HG02938 (cell line): ENCODE data around the gene R3HDML.

ENCODE experiments used
- ATAC-seq: cut with Tn5 transposase; IDR thresholded peaks from one replicate; pipeline ENCODE4 v1.9.1; 2021; ENCODE audit warnings: mild to moderate bottlenecking, moderate library complexity; ENCODE audit not compliant: unreplicated experiment

Gene R3HDML

DNA sequence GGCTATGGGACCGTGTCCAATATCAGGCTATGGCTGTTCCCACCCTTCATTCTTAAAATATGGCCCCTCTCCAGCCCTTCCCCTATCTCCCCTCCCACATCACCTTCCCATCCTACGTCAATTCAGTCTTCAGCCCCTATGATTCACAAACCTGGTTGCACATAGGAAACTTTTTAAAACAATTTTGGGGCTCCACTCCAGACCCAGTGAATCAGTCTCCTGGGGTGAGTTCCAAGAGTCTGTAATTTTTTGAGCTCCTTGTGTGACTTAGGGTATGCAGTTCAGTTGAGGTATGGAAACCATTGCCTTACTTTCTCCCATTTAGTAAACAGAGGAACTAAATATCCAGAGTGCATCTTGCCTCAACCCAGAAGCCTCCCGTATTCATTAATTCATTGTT, 24.2 kb downstream of the R3HDML start:
- ATAC-seq = no peak

DNA sequence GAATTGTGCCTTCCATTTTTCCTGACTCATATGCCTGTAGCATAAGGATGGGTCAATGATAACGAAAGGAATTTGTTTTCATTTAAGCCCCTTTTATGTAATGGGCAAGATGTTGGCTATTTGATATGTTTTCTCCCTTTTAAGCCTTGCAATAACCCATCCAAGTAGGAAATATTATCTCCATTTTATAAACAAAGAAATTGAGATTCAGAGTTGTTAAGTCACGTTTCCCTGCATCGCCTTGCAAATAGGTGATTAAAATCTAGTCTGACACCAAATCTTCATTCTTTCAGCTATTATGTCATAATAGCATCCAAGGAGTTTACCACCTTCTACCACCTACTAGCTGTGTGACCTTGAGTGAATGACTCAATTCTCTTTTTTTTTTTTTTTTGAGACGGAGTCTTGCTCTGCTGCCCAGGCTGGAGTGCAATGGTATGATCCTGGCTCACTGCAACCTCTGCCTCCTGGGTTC, 25.7 kb downstream of the R3HDML start:
- ATAC-seq = no peak

DNA sequence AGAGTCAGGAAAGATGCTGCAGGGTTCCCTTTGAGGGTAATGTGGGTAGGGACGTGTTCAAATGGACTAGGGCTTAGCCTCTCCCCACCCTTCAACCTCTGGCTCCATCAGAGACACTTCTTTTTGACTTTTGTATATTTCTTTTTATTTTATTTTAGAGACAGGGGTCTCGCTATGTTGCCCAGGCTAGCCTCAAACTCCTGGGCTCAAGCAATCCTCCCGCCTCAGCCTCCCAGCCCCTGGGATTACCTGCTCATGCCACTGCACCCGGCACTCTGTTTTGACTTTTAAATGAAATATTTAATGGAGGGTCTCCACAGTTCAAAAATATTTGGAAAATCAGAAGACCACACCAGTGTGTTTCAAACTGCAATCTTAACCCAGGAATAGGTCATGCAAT, 27.2 kb downstream of the R3HDML start:
- no peak for ATAC-seq

DNA sequence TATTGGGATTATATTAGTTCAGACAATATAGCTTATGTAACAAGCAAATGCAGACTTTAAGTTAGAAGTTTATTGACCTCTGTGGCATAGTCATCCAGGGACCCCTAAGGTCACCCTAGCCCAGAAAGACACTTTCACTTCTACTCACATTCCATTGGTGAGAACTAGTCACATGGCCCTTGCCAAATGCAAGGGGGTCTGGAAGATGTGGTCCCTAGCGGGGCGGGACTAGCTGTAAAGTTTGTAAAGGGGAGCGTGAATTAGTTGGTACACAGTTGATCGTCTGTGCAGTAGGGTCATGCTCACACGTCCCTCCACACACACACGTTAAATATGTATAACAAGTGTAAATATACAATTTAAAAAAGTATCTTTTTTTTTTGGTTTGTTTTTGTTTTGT, 27.9 kb downstream of the R3HDML start:
- no peak for ATAC-seq

DNA sequence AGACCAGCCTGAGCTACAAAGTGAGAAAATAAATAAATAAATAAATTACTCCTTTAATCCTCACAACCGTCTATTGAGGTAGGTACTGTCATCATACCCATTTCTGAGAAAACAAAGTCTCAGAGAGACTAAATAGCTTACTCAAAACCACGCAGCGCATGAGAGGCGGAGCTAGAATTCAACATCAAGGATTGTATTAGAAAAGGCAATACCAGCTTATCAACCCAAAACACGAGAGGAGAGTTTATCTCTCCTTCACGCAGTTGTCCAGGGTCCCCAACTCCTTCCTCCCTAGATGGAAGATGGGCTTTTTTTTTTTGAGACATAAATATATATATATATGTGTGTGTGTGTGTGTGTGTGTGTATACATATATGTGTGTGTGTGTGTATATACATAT, 30.9 kb downstream of the R3HDML start:
- ATAC-seq = no peak

DNA sequence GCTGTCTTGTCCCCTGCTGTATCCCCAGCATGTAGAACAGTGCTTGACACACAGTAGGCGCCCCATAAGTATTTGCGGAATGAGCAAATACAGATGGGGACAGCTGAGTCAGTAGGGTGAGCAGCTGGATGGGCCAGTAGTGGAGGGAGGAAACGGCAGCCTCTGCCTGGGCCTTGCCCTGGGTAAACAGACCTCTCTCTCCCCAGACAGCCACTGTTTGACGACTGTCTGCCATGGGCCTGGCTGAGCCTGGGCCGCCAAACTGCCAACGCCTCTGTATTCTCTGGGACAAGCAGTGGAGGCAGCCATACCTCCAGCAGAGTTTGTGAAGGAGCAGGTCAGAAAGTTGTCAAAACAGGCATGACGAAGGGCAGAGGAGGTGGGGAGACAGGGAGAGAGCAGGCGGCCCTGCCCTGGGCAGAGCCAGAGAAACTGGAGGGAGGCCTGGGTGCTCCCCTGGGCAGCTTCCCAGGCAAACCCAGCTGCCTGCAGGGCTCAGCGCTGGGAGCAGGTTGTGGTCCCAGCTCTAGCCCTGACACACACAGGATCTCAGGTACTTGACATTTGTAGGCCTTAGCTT, 33.9 kb downstream of the R3HDML start:
- ATAC-seq = no peak

DNA sequence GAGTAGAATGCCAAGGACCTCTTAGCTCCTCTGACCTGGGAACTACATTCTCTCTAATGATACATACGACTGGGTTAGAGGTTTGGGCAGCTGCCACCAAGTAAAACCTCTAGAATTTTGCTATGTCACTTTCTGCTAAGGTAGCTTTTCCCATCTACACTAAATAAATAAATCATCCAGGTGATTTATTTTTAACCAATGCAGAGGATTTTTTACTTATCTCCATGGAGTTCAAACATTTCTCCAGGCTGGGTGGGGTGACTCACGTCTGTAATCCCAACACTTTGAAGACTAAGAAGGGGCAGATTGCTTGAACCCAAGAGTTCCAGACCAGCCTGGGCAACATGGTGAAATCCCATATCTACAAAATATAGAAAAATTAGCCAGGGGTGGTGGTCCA, 45.8 kb downstream of the R3HDML start:
- ATAC-seq = no peak

DNA sequence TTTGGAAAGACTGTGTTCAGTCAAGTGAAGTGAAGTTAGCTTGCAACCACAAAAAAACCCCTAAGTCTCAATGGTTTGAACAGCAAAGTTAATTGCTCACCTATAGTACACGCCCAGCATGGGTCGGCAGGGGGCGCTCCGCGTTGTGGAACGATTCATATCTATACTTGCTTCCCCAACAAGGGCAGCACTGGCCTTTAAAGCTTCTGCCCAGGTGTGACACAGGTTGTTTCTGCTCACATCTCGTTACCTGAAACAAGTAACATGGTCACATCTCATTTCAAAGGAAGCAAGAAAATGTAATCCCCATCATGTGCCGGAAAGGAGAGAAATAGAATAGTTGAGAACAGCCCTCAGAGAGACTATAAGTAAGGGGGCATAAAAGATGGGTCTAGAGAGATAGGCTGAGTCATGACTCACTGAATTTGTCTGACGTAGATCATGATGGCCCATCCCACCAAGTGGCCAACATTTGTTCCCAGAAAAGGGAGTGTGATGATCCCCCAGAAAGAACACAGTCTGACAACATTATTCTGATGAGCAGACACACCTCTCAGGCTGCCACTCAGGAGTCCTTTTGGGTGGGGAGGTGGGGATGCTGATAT, 47.7 kb downstream of the R3HDML start:
- peak; percentile 64 for ATAC-seq

DNA sequence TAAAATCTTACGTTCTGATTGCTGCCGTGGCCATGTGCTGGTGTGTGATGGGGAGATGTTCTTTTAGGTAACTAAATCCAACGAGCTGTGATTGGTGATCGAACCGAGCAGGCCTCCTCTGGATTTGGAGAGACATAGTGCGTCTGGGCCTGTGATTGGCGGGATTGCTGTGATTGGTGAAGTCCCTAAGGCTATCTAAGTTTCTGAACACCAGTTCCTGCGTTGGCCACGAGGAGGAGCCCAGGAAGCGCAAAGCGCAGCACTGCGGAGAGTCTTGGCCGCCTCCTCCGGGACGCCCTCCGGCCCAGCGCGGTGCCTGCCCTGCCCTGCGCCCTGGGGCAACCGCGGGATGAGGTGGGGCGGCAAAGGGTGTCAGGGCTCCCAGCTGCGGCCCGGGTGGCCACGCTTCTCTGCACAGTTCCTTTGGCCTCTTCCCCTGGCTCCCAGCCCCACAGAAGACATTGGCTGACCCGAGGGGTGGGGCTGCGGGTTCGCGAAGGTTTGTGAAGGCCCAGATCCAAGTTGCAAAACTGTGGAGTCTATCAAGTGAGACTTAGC, 51.7 kb downstream of the R3HDML start:
- ATAC-seq = no peak

DNA sequence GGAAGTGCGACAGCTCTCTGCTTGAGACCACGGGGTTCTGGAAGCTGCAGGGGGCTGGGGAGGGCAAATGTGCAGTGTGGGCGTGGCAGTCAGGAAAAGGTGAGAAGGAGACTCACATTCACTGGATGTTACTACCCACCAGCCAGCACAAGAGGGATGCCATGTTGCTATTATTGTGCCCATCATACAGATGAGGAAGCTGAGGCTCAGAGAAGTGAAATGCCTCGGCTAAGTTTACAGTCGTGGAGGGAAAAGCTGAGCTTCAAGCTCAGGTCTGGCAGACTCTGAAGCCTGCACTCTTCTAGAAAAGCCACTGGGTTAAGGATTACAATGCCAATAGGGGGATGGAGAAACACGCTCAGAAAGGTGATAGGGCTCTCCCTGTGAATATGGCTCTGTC, 53.0 kb downstream of the R3HDML start:
- ATAC-seq = no peak

DNA sequence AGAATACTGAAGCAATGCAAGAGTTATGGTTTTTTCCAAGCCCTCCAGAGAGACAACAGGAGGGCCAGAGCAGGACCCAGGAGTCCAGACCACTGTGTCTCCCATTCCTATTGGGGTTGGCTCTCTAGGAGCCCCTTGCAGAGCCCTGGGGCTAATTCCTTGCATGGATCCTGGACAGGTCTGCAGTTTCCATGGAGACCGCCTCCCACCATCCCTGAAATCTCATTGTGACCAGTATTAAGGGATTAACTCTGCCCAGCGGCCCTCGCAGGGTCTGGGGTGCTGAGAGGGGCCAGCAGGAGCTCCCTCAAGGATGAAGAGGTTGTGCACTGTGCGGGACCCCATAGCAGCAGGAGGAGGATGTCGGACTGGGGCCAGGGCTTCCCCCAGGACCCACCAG, 53.4 kb downstream of the R3HDML start:
- no peak for ATAC-seq

DNA sequence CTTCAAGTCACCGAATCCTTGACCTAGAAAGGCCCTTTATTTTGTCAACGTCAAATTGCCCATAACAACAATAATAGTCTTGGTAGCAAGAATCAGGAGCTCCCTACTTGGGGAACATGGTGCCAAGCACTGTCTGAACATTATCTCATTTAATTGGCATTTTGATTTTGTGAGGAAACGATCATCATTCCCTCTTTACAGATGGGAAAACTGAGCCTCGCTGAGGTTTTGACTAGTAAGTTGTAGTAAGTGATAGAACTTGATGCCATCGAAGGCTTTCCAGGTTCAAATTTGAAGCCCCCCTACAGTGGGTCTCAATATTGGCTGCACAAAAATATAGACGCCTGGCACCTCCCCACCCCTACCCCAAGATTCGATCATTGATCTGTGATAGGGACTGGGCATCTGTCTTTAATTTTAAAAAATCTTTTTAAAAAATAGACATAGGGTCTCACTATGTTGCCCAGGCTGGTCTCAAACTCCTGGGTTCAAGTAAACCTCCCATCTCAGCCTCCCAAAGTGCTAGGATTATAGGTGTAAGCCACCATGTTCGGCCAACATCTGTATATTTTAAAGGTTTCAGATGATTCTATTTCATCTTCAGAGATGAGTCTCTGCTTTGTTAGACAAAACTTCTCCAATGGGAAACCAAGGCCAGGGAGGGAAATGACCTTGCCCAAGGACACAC, 55.4 kb downstream of the R3HDML start:
- no peak for ATAC-seq

DNA sequence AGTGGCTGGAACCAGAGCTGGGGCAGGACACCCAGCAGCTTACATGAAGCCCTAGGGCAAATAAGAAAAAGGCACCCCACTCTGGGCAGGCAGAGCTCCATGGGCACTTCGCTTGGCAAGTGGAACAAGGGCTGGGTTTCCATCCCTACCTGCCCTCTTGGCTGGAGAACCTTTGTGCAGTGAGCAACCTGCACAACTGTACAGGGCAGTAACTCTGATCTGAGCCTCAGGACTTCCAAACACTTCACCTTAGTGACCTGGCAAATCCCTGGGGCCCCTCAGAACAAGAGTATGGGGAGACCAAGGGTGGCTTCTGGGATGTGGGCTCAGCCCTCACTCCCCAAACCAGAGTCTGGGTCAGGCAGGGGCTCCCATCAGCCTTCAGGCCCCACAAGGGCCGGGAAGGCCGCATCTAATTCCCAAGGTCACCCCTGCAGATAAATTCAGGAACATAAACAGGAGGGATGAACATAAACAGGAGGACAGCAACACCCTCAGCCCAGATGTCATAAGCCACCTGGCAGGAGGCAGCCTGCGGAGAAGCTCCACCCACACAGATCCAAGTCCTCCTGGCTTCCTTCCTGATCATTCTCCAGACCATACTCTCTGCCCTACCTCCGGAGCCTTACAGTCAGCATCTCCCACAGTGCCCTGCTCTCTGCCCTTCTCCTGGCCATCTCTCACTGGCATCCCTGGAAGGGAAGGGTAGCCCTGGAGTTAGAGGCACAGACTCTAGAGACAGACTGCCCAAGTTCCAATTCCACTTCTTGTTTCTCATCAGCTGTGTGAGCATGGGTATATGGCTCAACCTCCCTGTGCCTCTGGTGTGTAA, 56.1 kb downstream of the R3HDML start:
- ATAC-seq = no peak

DNA sequence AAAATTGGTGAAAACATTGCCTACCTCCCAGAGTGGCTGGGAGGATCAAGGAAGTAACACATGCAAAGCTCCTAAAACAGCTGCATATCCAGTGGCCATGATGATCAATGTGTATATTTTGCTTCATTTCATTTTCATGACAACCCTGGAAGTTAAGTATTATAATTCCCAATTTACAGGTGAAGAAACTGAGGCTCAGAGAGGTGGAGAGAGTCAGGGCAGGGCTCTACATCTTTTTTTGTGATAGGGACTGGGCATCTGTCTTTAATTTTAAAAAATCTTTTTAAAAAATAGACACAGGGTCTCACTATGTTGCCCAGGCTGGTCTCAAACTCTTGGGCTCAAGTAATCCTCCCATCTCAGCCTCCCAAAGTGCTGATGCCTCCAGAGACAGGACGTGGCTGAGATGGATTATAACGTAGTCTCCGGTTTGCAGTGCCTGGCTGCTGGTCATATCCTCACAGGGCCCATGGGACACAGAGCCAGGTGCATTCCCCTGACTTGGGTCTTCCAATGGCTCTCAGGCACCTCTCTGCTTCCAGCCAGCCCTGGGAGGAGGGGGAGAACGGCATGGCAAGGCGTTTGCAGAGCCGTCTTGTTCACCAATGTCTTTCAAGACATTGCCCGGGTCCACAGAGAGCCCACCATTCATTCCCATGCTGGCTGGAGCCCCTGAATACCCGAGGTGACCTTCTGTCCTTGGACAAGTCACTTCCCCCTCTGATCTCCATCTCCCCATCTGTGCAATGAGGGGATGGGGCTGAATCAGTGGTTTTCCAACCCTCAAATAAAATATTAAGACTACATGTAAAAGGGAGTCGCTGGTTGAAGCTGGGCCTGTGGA, 57.0 kb downstream of the R3HDML start:
- ATAC-seq = no peak

DNA sequence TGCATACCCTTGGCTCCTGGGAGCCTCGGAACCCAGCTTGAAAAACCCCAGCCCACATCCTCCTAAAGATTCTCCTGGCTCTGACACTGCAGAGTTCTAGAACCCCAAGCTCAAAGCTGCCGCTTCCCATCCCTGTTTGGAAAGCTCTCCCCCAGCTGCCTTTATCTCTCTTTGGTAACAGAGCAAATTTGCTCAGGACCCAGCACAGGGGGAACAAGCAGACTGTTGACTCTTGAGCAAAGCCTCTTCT, 57.5 kb downstream of the R3HDML start:
- ATAC-seq = no peak

DNA sequence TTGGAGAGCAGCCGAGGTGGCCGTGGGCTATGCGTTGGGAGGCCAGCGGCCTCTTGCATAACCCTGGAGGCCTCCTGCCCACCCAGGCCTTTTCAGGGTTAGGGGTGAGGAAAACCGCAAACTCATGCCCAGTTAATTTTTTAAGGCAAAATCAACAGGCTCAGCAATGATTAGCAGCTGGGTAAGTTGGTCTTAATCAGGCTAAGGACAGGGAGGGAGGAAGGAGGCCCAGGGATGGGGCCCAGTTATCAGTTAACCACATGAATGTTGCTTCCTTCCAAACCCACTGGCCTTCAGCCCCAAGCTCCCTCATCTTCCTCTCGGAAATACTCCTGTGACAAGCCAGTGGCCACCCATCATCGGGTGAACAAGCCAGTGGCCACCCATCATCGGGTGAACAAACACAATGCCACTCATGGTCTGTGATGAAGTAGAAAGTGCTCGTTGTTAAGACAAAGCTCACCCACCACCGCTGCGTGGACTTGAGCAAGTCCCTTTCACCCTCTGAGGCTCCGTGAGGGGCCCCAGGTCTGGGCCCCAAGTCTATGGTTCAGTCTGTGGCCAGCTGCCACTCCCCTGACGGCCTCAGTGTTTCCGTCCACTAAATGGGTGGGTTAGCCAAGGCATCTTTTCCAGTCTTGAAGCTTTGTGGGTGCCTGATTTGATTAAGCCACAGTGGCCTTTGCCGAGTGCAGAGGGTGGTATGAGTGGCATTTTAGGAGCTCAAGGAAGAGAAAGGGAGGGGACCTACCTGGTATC, 58.0 kb downstream of the R3HDML start:
- no peak for ATAC-seq

DNA sequence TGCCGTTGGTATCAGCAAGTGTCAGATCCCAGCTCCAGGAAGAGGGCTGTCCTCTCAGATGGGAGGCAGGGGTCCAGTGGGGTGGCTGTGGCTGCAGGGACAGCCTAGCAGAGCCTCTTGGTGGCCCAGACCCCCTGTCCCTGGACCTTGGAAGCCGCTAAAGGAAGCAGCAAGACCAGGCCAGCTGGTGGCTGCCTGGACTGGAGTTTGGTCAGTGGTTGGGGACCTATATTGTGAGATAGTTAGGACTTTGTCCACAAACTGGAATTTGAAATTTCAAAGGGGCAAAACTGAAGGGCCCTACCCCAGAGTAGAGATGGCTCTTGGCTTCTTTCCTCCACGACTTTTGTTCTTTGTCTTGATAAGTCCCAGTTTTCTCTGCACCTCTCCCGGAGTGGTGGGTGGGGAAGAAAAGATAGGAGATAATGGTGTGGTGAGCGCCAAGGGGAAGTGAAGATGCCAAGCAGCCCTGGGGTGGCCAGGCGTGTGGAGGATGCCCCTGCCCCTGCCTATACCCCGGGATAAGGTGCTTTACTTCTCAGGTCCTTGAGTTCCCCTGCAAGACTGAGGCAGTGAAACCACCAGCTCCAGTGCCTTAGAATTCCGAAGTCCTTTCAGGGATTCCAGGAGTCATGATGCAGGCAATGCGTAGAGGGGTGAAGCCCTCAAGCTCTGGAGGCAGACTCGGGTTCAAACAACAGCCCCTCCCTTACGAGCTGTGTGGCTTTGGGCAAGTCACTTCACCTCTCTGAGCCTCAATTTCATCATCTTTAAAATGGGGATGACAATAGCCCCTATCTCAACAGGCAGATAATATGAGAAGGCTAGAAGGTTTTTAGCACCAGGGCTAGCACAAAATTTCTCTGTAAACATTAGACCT, 58.9 kb downstream of the R3HDML start:
- no peak for ATAC-seq

DNA sequence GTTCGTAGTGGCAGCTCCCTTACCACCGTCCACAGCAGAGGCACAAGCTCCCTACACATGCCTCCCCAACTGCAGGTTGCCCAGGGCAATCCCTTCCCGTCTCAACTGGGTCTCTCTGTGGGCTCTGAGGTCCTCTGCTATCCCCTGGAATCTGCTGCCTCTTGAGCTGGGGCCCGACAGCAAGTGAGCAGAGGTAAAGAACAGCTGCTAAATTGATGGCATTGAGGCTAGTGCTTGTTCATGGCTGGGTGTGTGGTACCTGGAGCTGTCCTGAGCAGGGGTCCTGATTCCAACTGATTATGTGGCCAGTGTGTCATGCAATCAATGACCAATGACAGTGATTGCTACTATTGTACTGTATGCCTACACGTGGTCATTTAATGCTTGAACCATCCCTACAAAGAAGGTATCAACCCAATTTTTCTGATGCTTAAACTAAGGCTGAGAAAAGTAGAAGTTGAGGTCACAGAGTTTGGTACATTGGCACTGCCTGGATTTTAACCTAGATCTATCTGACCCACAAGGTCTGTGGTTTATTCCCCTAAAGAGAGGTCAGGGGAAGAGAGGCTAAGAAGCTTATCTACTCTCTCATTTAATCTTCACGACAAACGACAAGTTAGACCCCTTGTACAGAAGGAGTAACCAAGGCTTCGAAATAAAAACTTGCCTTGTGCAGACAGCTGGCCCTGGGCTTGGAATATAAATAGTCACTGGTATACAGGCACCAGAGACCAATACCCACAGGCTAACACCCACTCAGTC, 59.7 kb downstream of the R3HDML start:
- ATAC-seq = no peak
